ENCODE results near the gene TBC1D8. TPM values are rescaled to one million over a fixed set of nuclear protein-coding genes. Genes with fewer than 3 reads are reported as not detected.
A peak's percentile ranks its signal among the peaks of the same experiment; 100 is the strongest.

Gene TBC1D8
- total RNA-seq, 4 donors from 2014 or later, result 16.7 to 44.0 (median 19.7) TPM

- H3K36me3 ChIP-seq, result no peaks in the 10 kb centered on the region
- TF ChIP-seq POLR2A (IDR thresholded peaks at IDR 0.05) (no peak), CTCF (IDR thresholded peaks at IDR 0.05) (no peak)
- intact Hi-C loops (cut with DNase I; ENCODE audit: low total_unique reads), result no loop called here
- no peaks in the 10 kb centered on the region for H3K27me3 ChIP-seq
- H3K4me3 ChIP-seq, result no peak overlapping the region
- peak overlapping the region; percentile 6 to 20 for H3K27ac ChIP-seq
- H3K9me3 ChIP-seq, result no peaks in the 10 kb centered on the region
- H3K4me1 ChIP-seq, result peaks cover 5% of the 10 kb centered on the region in 2 donors
- no peak for DNase-seq
These were observed 190.5 kb downstream of the TBC1D8 start for GRCh38 chr2:100960688-100961087.

DNA sequence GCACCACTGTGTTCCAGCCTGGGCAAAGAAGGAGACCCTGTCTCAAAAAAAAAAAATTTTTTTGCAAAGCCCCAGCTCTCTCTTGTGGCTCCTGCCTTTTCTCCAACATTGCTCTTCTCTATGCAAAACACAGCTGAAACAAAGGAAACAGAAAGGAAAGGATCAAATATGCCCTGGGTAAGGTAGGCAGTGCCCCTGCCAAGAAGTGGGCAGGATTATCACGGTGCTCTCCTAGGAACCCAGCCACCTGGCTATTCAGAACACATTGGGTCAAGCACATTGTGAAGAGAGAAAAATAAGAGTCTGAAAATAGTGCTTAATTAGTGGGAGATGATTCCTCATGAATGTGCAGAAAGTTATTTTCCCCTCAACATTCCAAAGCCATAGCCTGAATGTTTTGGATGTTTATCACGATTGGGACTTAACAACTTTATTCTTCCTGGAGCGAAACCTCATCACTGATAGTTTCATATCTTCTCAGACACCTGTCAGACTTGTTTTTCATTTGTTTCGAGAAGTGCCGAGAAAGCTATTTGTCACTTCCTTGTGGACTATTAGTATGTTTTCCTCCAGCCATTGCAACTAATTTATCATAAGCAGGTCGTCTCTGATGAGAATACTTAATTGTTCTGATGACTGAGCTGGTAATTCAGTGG is 191.8 kb downstream of the TBC1D8 start:
- TF ChIP-seq CTCF (IDR thresholded peaks at IDR 0.05) (no peak), POLR2A (IDR thresholded peaks at IDR 0.05) (no peak)
- peaks cover 5% of the 10 kb centered on the region in 2 donors for H3K4me1 ChIP-seq
- no peaks in the 10 kb centered on the region for H3K9me3 ChIP-seq
- H3K36me3 ChIP-seq, result no peaks in the 10 kb centered on the region
- intact Hi-C loops (cut with DNase I; ENCODE audit: low total_unique reads), result no loop called here
- no peak overlapping the region for H3K4me3 ChIP-seq
- no peak for DNase-seq
- no peak overlapping the region for H3K27ac ChIP-seq
- H3K27me3 ChIP-seq, result no peaks in the 10 kb centered on the region

DNA sequence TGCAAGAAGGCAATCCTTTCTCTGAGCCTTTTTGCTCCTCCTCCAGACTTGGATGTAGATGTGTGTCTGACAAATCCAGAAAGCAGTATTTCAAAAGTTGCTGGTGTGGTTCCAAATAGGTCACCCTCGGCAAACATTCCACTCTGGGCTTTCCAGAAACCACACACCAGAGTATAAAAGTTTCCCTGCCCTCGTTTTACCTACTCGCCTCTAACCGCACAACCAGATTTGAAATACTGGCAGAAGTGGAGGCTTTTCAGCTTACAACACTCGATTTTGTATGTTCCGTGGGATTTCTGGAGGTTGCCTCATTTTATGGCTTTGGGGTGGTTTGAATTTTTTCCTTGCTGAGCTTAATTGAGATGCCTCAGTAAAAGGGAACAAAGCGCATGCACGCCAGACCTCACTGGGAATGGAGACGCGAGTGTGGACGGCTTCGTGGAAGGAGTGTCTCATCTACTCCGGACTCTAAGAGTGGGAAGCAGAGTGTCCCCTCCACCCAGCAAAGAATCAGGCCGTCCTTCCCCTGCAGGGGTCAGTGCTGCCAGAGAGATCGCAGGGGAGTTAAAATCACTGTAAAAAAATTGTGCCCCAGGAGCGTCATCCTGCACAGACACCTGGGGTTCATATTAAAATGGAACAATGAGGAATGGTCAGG is 193.1 kb downstream of the TBC1D8 start:
- H3K27me3 ChIP-seq, result no peaks in the 10 kb centered on the region
- no peaks in the 10 kb centered on the region for H3K36me3 ChIP-seq
- peak; percentile 37 to 47 for DNase-seq
- H3K4me1 ChIP-seq, result peaks cover 5% of the 10 kb centered on the region in 2 donors
- no peaks in the 10 kb centered on the region for H3K9me3 ChIP-seq
- TF ChIP-seq CTCF (IDR thresholded peaks at IDR 0.05) (no peak), POLR2A (IDR thresholded peaks at IDR 0.05) (no peak)
- intact Hi-C loops (cut with DNase I; ENCODE audit: low total_unique reads), result no loop called here
- H3K27ac ChIP-seq, result peak overlapping the region in 1 of 2 donors; percentile 39
- H3K4me3 ChIP-seq, result no peak overlapping the region

Small RNA genes within 50 kb of the gene (small RNA-seq; reads per million reads assigned to genes)
- gene BBIP1P1, result not detected

Other genes with a start within 250 kb of the TBC1D8 start
- gene RPL31, start 149.1 kb downstream of the TBC1D8 start, total RNA-seq, result 1,000 to 10,000 TPM in 3 of 4 donors, 100 to 1,000 TPM in 1; 918 to 2,301 (median 1,306) TPM
- gene CNOT11, start 101.5 kb upstream of the TBC1D8 start, total RNA-seq, result 10 to 100 TPM; 19.7 to 31.2 (median 21.6) TPM
- 100 to 1,000 TPM in 2 of 4 donors, 10 to 100 TPM in 2; 17.4 to 105 (median 82.0) TPM for gene RNF149, start 157.3 kb upstream of the TBC1D8 start, total RNA-seq
- under 1 TPM in 1 of 4 donors, not detected in 3; 0.28 TPM for gene CREG2, start 236.1 kb upstream of the TBC1D8 start, total RNA-seq